Activated naive CD8-positive, alpha-beta T cell treated with anti-CD3 and anti-CD28 coated beads, Interleukin-2, amount 50 U/mL, for 16 hours (primary cell): ENCODE data around the gene ARTN.
A peak's percentile ranks its signal among the peaks of the same experiment; 100 is the strongest.

Source experiments
- DNase-seq: peaks from one replicate; pipeline ENCODE4 v3.0.0-alpha.2; 2020; ENCODE audit warnings: low read depth, low spot score

The ARTN gene

DNA sequence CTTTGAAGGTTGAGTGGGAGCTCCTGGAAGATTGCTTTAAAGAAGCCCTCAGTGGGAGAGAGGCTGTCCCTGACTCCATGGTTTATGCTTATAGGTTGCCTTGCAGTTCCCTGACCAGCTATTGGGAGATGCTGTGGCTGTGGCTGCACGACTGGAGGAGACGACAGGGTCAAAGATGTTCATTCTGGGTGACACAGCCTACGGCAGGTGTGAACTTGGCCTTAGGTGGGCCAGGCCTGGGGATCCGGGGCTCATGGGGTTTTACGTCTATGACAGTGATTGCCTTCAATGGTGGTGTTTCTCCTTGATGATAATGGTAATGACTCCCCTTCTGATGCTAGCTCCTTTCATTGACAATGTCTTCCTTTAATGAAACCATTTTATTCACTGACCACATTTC is 36.9 kb downstream of the ARTN start:
- DNase-seq: no peak

GRCh38 chr1:43970911-43971310 is 37.3 kb downstream of the ARTN start:
- no peak for DNase-seq

- DNase-seq: no peak
Observed at GRCh38 chr1:43971336-43971980, 37.9 kb downstream of the ARTN start.

DNA sequence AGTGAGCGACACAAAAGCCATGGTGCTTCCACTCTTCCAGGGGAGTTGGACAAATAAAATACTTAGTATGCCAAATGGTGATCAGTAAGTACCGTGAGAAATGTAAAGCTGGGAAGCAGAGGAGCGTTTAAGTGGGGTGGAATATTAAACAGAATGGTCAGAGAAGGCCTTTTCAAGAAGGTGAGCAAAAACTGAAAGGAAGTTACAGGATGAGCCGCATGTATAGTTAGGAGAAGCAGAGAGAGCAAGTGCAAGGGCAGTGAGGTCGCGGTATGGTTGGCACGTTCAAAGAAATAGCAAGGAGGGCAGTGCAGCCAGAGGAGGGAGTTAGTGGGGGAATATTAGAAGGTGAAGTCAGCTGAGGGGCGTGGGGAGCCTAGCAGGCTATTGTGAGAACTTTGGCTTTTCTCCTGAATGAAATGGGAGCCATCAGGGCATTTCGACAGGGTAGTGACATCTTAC is 40.4 kb downstream of the ARTN start:
- DNase-seq: no peak

DNA sequence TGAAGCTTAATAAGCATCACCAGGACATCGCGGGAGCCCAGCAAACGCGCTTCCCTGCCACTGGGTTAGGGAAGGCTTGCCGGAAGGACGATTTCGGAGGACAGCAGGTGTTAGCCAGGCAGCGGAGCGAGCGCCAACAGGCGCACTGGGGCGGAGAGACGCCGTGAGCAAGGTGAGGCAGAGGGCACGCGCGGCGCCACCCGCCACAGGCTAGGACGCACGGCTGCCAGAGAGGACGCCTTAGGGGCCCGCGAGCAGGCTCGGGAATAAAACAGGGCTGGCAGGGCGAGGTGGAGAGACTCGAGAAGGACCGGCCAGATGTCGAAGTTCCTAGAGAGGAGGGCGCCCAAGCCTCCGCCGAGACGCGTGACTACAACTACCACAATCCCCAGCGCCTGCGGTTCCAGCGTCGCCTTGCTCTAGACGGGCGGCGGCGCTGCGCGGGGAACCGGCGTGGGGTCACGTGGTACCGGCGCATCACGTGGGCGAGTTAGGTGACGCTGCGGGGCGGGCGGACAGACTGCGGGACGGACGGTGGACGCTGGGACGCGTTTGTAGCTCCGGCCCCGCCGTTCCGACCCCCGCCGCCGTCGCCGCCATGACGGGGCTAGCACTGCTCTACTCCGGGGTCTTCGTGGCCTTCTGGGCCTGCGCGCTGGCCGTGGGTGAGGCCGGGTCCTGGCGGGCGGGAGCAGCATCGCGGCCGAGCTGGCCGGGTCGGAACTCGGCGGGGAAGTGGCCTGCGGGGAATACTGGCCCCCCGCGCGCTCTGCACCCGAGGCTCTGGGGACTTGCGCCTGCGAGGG is 41.0 kb downstream of the ARTN start, which contains the start of gene ATP6V0B:
Gene ATP6V0B (plus strand): TSS at position 518 of the 806 bp plus-strand sequence. CDS start 81 bp downstream, at position 599.
- peak; percentile 88 for DNase-seq

- DNase-seq: no peak
Observed at GRCh38 chr1:43975249-43975961, 41.8 kb downstream of the ARTN start.

- DNase-seq: no peak
Observed at GRCh38 chr1:43976045-43976444, 42.4 kb downstream of the ARTN start.

DNA sequence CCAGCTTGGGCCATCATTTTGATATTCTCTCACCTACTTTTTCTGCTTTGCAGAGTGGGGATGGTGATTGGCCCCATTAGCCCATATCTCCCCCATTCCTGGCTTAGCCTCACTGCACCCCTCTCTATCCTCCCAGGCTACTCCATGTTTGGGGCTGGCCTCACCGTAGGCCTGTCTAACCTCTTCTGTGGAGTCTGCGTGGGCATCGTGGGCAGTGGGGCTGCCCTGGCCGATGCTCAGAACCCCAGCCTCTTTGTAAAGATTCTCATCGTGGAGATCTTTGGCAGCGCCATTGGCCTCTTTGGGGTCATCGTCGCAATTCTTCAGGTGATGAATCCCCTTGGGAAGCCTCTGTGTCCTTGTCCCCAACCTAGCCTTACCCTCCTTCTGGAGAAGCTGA is 43.3 kb downstream of the ARTN start:
- no peak for DNase-seq

GRCh38 chr1:43977376-43978263 is 44.0 kb downstream of the ARTN start:
- DNase-seq: no peak

GRCh38 chr1:43978264-43978550 is 44.6 kb downstream of the ARTN start:
- no peak for DNase-seq

DNA sequence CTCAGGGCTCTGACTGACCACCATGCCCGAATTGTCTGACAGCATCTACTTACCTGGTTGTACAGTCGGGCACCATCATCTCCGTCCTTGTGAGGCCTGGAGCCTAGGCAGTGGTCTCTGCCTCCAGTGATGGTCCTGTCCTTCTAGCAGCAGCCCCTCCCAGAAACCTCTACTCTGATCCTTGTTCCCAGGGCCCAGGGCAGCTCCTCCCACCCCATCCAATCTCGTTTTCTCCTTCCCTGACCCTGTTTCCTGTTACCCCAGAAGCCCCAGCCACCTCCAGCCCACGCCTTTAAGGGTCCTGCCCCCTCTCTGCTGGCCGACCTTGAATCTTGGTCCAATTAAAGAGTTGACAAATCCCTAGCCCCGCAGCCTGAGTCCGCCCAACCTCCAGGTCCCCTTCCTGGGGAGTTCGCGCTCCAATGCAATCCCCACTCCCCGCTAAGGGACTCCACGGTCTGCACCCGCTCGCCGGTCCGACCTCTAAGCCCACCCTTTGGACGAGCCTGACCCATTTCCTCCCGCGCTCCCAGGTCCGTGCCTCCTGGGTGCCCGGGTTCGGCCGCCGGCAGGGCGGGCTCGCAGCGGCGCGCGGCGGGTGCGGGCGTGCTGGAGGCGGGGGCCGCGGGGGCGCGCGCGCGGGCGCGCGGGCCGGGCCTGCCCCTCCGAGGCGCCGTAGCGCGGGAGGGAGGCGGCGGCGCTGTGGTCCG is 45.1 kb downstream of the ARTN start, which contains the start of gene B4GALT2:
Gene B4GALT2 (plus strand): TSS at position 660 of the 710 bp plus-strand sequence. CDS start 1,951 bp downstream, outside the sequence.
- DNase-seq: no peak

DNA sequence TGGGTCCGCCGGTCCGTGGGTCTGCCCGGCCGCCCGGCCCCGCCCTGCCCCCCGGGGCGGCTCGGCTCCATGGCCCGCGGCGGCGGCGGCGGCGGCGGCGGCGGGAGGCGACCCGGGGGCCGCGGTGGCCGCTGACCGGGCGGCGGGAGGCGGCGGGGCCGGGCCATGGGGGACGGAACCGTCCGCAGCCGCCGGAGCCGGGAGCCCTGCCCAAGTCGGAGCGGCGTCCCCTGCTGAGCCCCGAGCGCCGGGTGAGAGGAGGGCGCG is 45.6 kb downstream of the ARTN start:
- no peak for DNase-seq

DNA sequence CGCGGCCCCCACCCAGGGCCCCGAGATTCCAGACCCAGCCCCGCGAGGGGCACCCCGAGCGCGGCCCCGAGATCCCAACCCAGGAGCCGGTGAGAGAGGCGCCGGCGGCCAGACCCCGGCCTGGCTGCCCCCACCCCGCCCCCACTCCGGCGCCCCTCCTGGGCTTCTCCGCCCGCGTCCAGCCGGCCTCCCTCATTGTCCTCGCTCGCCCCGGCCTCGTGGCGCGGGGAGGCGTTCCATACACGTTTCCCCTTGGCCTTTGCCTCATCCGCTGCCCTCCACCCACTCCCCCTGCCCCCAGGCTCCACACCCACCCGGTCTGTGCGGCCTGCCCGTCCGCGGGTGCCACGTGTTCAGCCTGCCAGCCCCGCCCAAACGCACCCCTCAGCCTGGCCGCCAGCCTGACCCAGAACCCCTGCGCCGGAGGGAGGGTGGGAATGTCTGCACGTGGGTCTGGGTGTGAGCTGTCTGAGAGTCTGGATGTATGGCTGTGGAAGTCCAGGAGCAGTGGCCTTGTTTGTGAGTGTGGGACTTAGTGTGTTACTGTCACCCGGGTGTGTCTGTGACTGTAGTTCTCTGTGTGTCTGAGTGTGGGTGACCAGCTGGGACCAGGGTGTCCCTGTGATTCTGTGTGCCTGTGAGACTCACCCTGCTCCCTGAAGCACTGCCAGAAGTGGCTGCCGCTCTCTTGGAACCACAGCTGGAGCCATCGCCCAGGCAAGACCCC is 46.1 kb downstream of the ARTN start:
- no peak for DNase-seq

DNA sequence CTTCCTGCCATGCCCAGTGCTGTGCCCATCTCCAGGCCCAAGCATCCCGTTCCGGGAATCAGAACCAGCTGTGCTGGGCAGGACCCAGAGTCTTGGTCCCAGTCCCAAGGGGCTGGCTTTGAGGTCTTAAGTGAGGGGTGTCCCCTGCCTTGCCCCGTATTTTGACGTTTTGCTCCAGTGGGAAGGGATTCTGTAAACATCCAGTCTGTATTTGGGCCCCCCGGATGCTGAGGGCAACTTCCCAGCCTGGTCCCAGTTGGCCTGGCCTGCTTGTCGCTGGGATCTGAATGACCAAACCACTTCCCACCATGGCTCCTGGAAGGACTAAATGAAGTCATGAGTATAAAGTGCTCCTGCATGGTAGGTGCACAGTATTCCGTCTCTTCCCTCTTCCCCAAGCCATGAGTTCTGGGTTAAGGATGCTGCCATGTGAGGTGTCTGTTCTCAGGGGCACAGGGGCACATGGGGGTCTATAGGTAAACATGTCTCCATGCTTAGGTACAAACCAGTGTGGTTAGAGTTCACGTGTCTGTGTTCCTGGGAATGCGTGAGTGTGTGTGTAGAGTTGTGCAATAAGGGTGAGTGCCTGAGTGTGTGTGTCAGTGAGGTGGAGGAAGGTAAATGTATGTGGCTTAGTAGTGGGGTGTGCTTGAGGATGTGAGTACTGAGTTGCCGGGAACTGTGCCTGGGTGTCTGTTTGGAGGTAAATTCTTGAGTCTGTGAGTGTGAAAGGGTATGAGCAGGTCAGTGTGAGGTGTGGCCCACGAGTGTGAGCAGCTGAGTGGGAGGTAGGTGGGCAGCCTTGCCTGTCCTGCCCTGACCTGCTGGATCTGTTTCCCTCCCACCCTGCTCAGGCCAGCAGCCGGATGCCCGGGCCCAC is 46.9 kb downstream of the ARTN start:
- DNase-seq: no peak

DNA sequence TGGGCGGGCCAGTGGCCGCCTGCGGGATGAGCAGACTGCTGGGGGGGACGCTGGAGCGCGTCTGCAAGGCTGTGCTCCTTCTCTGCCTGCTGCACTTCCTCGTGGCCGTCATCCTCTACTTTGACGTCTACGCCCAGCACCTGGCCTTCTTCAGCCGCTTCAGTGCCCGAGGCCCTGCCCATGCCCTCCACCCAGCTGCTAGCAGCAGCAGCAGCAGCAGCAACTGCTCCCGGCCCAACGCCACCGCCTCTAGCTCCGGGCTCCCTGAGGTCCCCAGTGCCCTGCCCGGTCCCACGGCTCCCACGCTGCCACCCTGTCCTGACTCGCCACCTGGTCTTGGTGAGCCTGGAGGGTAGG is 47.5 kb downstream of the ARTN start:
- no peak for DNase-seq

- DNase-seq: no peak
Observed at GRCh38 chr1:43981636-43982035, 48.0 kb downstream of the ARTN start.

DNA sequence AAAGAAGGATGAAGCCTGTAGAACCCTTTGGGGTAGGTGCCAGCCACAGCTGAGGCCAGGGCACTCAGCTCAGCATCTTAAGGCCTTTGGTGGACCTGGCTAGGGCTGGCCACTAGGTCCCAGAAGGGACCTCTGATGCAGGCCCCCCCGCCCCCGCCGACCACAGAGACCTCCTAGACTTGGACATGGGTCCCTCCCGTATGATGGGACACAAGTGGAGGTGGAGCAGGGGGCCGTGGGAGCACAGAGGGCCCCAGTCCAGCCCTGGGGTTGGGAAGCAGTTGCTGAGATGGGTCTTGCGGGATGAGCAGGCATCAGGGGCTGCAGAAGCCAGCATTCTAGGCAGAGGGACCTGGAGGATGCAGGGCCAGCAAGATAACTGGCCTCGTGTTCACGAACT is 48.6 kb downstream of the ARTN start:
- DNase-seq: no peak

GRCh38 chr1:43982808-43983207 is 49.2 kb downstream of the ARTN start:
- DNase-seq: no peak

DNA sequence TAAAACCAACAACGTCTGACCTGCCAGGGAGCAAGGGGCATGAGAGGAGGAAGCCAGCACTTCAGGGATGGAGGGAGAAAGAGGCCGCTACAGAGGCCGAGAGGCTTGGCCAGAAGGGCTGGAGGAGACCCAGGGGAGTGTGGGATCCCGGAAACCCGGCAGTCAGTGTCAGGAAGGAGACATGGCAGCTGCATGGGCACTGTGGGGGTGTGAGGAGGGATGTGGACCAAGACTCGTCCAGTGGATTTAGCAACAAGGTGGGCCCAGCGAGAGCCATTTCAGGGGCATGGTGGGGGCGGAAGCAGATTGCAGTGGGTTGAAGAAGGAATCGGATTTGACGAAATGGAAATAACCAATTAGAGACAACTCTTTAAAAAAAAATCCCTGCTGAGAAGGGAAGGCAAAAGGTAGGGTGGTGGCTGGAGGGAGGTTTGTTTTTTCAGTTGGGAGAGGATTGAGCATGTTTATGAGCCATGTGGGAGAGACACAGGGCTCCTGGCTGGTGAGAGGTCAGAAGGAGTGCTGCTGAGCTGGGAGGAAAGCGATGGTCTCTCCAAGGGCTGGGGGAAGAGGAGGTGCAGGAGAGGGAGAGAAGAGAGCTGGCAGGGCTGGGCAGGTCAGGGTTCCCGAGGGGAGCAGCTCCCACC is 49.8 kb downstream of the ARTN start:
- no peak for DNase-seq
